ENCODE data around the gene TMEM74B.

TMEM74B gene

GRCh38 chr20:1187605-1188171, 2.9 kb upstream of the TMEM74B start:
- FAIRE-seq (no peak), DNase-seq (ENCODE audit: insufficient read length) (no peak)
- no peak for TF ChIP-seq TAF1 (IDR thresholded peaks at IDR 0.05; ENCODE audit: borderline replicate concordance, low read depth, low read length)
- no peak for TF ChIP-seq POLR2A (IDR thresholded peaks at IDR 0.05; ENCODE audit: low read depth, low read length)
- TF ChIP-seq POLR2AphosphoS5 (IDR thresholded peaks at IDR 0.05; ENCODE audit: low read depth, low read length): no peak

GRCh38 chr20:1186367-1186991, 1.7 kb upstream of the TMEM74B start:
- no peak for FAIRE-seq
- TF ChIP-seq POLR2AphosphoS5 (IDR thresholded peaks at IDR 0.05; ENCODE audit: low read depth, low read length): no peak
- no peak for TF ChIP-seq POLR2A (IDR thresholded peaks at IDR 0.05; ENCODE audit: low read depth, low read length)
- no peak for TF ChIP-seq TAF1 (IDR thresholded peaks at IDR 0.05; ENCODE audit: borderline replicate concordance, low read depth, low read length)
- DNase-seq (ENCODE audit: insufficient read length): no peak

DNA sequence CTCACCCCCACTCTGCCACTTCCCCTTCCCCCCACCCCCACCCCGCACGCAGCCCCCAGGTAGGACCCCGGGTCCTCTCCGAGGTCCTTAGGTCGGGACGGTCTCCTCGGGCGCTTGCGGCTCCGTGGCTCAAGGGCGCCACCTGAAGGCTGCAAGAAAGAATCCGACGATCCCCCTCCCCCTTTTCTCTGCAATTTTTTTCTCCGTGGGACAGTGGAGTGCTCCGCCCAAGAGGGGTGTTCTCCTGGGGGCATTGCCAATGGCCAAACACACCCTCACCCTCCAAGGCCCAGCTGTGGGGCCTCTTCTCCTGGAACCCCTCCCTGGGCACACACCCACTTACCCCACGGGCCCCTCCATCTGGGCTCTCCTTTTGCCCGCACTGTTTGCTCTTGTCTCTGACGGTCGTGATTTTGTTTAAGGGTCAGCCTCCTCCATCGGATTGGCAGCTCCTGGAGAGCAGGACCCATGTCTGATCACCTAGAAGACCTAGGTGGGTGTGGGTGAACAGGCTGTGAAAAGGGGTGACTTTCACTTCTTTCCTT, 1.1 kb upstream of the TMEM74B start:
- TF ChIP-seq POLR2A (IDR thresholded peaks at IDR 0.05; ENCODE audit: low read depth, low read length) (no peak), POLR2AphosphoS5 (IDR thresholded peaks at IDR 0.05; ENCODE audit: low read depth, low read length) (no peak), TAF1 (IDR thresholded peaks at IDR 0.05; ENCODE audit: borderline replicate concordance, low read depth, low read length) (no peak)
- no peak for FAIRE-seq

DNA sequence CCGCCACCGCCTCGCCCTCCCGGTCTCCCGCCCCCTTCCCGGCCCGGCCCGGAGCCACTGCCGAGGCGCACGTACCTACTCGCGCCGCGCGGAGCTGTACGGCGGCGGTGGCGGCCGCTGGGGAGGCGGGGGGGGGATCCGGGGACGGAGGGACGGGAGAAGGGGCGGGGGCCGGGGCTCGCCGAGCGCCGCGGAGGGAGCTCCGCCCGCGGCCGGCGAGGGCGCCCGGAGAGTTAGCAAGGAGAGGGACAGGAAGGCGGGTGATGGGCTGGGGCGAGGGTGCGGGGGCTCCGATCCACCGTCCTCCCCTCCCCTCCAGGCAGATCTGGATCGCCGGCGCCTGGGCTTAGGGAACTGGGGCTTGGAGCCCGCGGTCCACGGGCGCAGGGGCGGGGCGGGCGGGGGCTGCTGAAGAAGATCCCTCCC, 548 bp upstream of the TMEM74B start:
- FAIRE-seq (no peak), DNase-seq (ENCODE audit: insufficient read length) (no peak)
- no peak for TF ChIP-seq TAF1 (IDR thresholded peaks at IDR 0.05; ENCODE audit: borderline replicate concordance, low read depth, low read length)
- TF ChIP-seq POLR2A (IDR thresholded peaks at IDR 0.05; ENCODE audit: low read depth, low read length): no peak
- no peak for TF ChIP-seq POLR2AphosphoS5 (IDR thresholded peaks at IDR 0.05; ENCODE audit: low read depth, low read length)

More for the DNA sequence above, 1.1 kb upstream of the TMEM74B start:
- DNase-seq (ENCODE audit: insufficient read length): peak; percentile 47

DNA sequence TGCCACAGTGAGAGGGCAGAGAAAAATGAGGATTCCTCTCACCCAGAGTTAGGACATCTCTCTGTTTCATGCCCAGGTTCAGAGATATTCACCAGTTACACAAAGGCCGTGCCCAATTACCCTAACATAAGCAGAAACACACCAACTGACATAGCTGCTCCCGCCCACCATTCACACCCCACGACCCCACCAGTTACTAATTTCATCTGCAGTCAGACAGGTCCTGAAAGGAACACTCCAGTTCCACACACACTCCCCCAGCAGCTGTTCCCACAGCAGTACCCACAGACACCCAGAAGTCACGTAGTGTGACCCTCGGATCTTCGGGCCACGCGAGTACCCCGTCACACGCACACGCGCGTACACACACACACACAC, 532 bp downstream of the TMEM74B start:
- no peak for FAIRE-seq
- DNase-seq (ENCODE audit: insufficient read length): no peak
- TF ChIP-seq POLR2A (IDR thresholded peaks at IDR 0.05; ENCODE audit: low read depth, low read length): no peak
- no peak for TF ChIP-seq TAF1 (IDR thresholded peaks at IDR 0.05; ENCODE audit: borderline replicate concordance, low read depth, low read length)
- no peak for TF ChIP-seq POLR2AphosphoS5 (IDR thresholded peaks at IDR 0.05; ENCODE audit: low read depth, low read length)

- FAIRE-seq: no peak
- TF ChIP-seq POLR2A (IDR thresholded peaks at IDR 0.05; ENCODE audit: low read depth, low read length): no peak
- TF ChIP-seq POLR2AphosphoS5 (IDR thresholded peaks at IDR 0.05; ENCODE audit: low read depth, low read length): no peak
- TF ChIP-seq TAF1 (IDR thresholded peaks at IDR 0.05; ENCODE audit: borderline replicate concordance, low read depth, low read length): no peak
These were observed 1.6 kb downstream of the TMEM74B start for GRCh38 chr20:1183153-1183552.

DNA sequence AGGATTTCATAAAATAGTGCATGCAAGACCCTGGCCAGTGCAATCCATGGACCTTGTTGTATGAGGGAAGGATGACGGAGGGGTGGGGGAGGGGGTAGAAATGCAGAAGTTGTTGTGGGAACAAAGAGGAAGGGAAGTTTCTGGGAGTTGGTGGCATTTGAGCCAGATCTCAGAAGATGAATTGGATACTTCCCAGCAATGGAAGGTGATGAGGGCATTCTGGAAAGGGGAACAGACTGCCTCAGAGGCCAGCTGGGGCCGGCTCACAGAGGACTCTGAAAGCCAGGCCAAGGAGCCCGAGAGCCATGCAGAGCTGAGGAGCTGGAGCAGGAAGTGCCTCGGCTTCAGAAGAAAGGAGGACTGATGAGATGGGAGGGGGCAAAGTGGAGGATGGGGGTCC, 2.7 kb downstream of the TMEM74B start:
- no peak for DNase-seq (ENCODE audit: insufficient read length)
- no peak for FAIRE-seq
- TF ChIP-seq POLR2A (IDR thresholded peaks at IDR 0.05; ENCODE audit: low read depth, low read length): no peak

More at GRCh38 chr20:1183153-1183552, 1.6 kb downstream of the TMEM74B start:
- no peak for DNase-seq (ENCODE audit: insufficient read length)

DNA sequence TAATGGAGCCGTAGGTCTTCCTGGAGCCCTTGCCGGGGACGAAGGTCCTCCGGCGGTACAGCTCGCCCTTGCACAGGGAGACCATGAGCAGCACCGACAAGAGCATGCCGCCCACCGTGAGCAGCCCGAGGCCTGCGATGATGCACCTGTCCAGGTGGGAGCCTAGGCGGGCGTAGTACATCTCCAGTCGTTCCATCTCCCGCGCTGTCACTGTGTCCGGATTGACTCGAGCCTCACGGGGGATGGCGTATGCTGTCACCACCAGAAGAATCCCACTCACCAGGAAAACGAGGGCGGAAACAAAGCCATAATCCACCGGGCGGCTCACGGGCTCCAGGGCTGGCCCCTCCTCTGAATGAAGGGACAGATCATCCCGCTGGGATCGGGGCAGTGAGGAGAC, 3.8 kb downstream of the TMEM74B start:
- no peak for DNase-seq (ENCODE audit: insufficient read length)
- TF ChIP-seq POLR2A (IDR thresholded peaks at IDR 0.05; ENCODE audit: low read depth, low read length): no peak
- TF ChIP-seq TAF1 (IDR thresholded peaks at IDR 0.05; ENCODE audit: borderline replicate concordance, low read depth, low read length): no peak
- no peak for TF ChIP-seq POLR2AphosphoS5 (IDR thresholded peaks at IDR 0.05; ENCODE audit: low read depth, low read length)
- no peak for FAIRE-seq

DNA sequence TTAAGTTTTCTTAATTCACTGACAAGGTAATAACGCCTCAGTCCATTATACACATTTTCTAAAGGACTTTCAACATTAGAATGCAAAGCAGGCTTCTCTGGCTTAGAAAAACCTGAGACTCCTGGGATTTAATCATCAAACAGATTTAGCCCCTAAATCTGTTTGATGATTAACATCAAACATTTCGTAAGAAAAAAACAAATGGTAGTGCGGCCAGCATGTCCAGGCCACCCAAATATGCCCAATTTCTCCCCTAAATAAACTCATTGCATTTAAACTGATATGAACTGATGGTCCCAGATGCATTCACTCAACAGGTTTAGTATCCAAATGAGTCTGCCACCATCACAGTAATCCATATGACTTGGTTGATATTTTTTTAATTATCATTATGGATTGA, 6.2 kb downstream of the TMEM74B start:
- no peak for FAIRE-seq
- no peak for DNase-seq (ENCODE audit: insufficient read length)
- no peak for TF ChIP-seq TAF1 (IDR thresholded peaks at IDR 0.05; ENCODE audit: borderline replicate concordance, low read depth, low read length)
- no peak for TF ChIP-seq POLR2AphosphoS5 (IDR thresholded peaks at IDR 0.05; ENCODE audit: low read depth, low read length)
- TF ChIP-seq POLR2A (IDR thresholded peaks at IDR 0.05; ENCODE audit: low read depth, low read length): no peak

GRCh38 chr20:1178103-1178502, 6.7 kb downstream of the TMEM74B start:
- no peak for TF ChIP-seq POLR2AphosphoS5 (IDR thresholded peaks at IDR 0.05; ENCODE audit: low read depth, low read length)
- TF ChIP-seq POLR2A (IDR thresholded peaks at IDR 0.05; ENCODE audit: low read depth, low read length): no peak
- no peak for TF ChIP-seq TAF1 (IDR thresholded peaks at IDR 0.05; ENCODE audit: borderline replicate concordance, low read depth, low read length)
- DNase-seq (ENCODE audit: insufficient read length): no peak
- no peak for FAIRE-seq

GRCh38 chr20:1177680-1178079, 7.1 kb downstream of the TMEM74B start:
- DNase-seq (ENCODE audit: insufficient read length) (no peak), FAIRE-seq (no peak)
- TF ChIP-seq POLR2AphosphoS5 (IDR thresholded peaks at IDR 0.05; ENCODE audit: low read depth, low read length): no peak
- TF ChIP-seq TAF1 (IDR thresholded peaks at IDR 0.05; ENCODE audit: borderline replicate concordance, low read depth, low read length): no peak
- no peak for TF ChIP-seq POLR2A (IDR thresholded peaks at IDR 0.05; ENCODE audit: low read depth, low read length)

- TF ChIP-seq TAF1 (IDR thresholded peaks at IDR 0.05; ENCODE audit: borderline replicate concordance, low read depth, low read length) (no peak), POLR2A (IDR thresholded peaks at IDR 0.05; ENCODE audit: low read depth, low read length) (no peak), POLR2AphosphoS5 (IDR thresholded peaks at IDR 0.05; ENCODE audit: low read depth, low read length) (no peak)
- DNase-seq (ENCODE audit: insufficient read length) (no peak), FAIRE-seq (no peak)
These were observed 10.0 kb downstream of the TMEM74B start for GRCh38 chr20:1174787-1175186.

All from GM12892 (cell line).